ENCODE measurements around the gene RPTOR.

RPTOR gene

DNA sequence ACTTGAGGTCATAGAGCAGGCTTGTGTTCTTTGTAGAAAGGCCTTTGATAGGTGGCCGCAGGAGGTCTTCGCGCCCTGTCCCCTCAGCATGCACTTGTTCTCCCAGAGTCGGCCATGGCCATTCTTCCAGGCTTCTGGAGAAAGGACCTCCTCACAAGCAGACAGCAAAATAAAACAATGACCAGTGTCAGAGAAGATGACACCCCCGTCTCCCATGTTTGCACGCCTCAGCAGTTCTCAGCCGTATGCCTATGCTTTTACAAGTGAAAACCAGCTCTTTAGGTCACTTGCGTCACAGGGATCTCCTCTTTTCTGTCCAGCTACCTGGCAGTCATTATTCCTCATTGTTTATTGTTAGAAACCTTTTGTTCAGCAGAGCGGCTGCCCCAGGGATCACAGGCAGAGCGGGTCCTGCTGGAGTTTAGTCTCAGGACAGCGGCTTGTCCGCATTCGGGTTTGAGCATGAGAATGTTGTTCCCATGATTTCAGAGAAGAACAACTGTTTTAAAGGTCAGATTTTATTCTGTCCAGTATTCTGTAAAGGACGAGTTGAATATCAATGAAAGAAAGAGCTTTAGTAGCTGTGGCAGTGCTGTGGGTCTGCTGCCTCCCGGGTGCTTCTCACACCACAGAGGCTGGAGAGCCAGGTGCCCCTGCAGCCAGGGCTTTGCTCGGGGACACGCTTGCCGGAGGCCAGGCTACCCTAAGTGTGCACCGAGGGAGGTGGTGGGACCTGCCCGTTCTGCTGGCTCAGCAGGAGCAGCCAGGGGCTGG lies 123.9 kb downstream of the RPTOR start:
- DNase-seq: no peak

DNA sequence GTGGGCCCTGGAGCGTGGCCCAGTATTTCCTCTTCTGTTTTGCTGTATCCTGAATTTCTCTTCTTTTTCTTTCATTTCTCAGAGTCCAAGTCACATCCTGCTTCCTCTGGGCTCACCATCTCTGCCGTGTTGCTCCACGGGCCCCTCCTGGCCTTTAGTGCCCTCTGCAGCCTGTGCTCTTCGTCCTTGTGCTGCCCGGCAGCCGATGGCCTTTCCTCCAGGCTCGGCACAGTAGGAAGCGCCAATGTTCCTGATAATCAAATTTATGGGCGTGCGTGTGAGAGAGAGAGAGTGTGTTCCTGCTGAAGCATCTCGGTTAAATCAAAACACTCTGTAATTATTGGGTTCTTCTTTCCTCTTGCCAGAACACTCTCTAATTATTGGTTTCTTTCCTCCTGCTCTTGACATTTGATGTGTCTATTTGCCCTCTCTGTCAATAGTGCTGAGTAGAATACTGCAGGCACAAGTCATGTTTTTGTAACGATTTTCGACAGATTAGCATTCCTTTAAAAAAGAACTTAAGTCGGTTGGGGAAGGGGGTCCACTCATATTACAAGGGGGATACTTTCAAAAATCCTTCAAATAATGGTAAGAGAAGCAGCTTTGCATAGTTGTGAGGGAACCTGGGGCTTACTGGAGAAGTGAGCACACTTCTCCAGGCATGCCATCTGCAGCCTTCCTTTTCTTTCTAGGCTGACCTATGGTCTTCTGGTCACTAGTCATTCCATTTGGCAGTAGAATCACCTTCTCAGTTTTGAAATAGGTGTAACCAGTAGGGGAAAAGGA lies 126.6 kb downstream of the RPTOR start:
- DNase-seq: no peak

DNA sequence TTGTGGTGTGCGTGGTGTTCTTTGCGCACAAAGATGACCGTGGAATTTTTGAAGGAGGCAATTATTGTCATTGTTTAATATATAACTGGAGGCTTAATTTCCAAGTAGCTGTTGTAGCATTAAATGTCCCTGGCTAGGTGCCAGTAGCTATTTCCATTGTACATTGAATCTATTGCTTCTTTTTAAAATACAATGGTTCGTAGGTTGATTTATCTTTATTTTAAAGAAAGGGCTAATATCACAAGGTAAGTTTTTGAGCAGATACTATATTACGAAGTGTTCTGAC lies 127.1 kb downstream of the RPTOR start:
- DNase-seq: no peak

DNA sequence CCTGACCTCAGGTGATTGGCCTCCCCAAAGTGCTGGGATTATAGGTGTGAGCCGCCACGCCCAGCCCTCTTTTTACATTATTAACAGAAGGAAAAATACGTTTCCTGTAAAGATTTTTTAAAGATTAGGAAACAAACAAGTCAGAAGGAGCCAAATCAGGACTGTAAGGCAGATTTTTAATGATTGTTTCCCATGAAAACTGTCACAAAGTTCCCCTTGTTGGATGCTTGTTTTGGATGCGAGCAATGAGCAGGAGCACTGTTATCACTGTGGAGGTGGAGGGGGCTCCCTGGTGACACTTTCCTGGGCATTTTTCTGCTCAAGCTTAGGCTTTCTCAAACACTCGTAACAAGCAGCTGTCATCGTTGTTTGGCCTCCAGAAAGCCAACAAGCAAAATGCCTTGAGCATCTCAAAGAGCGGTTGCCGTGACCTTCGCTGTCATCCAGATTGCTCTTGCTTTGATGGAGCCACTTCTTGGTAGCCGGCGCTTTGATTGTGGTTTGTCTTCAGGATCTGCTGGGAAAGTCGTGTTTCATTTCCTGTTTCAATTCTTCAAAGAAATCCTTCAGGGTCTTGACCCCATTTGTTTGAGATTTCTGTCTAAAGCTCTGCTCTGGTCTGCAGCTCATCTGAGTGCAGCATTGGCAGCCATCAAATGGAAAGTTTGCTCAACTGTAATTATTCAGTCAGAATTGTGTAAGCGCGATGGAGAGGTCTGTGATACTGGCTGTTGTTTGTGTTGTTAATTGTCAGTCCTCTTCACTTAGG lies 128.7 kb downstream of the RPTOR start:
- DNase-seq: no peak

DNA sequence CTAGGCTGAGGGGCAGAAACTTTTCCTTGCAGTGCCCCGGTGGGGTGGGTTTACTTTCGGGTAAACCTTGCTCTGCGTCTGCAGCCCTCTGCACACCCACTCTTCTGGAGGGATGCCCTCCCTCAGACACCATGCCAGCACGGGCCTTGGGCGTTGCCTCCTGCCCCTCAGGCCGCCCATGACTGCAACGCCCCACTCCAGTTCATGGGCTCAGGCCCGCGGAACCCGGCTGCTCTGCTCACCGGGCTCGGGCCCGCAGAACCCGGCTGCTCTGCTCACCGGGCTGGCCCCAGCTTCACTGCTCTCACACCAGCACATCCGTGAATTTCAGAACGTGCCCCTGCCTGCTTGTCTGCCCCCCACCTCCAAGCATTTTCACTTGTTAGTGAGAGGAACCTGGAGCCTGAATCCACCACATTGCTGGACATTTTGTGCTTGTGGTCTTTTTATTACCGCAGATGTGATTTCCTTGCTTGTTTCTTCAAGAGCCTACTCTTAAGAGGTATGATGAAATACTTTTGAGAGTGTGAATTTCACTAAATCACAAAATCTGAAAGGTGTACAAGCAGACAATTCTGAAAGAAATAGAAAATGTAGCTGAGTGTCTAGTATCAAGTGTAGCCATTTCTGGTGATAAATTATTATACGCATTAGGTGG lies 130.9 kb downstream of the RPTOR start:
- DNase-seq: no peak

DNA sequence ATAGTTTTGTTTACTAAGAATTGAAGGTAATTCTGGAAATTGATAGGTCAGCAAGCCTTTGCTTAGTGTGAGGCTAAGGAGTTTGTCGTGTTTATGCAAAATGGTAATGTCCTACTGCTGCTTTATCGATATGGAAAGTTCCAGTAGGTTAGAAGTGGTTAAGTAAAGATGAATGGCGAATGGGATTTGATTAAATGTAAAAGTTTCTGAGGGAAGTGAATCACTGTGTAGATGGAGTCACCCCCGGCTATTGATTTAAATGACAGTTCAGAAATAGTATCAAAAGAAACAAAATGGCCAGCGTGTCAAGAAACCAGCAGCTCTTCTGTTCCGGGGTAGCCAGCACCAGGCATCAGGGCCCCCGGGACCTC lies 131.4 kb downstream of the RPTOR start:
- no peak for DNase-seq

DNA sequence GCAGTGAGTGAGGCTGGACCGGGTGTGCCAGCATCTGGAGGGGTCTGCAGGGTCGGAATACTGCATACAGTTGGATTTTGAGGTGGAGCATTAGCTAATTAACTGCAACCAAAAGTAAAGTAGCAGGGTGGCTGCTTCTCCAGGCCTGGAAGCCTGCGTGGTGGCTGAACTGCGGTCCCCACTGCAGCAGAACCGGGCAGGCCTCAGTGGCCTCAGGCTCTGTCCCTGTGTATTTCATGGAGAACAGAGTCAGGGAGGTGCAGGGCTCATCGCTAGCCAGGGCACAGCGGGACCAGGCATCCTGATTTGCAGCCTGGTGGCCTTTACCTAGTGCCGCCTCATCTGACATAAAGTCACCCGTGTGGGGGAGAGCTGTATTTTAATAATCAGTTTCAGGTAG lies 131.9 kb downstream of the RPTOR start:
- DNase-seq: no peak

DNA sequence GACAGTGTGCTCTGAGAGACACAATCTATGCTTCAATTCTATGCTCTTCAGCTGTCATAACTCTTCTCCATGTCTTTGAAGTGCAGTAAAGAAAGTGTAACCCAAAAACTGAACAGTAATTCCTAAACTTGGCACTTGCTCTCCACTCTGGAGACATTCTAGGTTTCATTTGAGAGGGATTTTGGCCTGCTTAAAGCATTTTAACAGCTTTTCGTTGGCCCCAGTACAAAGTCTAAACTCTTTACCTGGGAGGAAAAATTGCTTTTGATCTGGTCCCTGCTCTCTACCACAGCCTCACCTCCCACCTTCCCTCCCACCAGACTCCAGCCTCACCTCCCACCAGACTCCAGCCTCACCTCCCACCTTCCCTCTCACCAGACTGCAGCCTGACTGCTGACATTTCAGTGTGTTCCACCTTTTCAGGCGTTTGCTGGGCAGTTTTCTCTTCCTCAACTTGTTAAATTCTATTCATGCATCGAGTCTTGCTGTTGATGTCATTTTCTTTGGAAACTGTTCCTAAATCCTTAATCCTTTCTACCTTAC lies 132.6 kb downstream of the RPTOR start:
- DNase-seq: no peak

DNA sequence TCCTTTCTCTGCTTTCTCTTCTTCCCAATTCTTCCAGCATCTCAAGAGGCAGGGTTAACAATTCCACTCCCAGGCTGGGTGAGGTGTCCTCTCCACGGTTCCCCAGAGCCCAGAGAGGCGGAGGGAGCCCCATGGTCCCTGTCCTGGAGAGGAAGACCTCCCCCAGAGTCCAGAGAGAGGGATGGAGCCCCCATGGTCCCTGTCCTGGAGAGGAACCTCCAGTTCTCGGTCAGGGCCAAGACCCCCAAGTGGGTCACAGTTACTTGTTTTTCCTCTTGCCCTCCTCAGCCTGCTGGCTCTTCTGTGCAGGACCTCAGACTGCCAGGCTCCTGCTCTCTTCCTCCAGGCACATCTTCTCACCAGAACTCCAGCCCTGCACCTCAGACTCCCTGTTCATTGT lies 135.2 kb downstream of the RPTOR start:
- no peak for DNase-seq

DNA sequence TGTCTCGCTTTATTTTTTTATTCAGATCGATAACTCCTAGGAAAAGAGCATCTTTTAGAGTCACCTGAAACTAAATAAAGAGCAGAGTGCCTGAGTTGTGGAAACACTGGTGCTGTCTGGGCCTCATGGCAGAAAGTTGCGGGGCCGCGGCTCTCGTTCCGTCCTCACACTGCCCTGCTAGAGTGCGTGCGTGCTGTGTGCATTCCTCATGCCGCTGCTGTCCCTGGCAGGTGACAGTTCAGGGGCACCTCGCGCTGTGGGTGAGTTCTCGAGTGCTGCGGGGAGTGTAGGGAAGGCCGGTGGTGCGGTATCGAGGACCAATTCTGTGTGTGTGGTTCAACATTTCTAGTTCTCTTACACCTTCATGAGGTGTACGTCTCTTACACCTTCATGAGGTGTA lies 136.6 kb downstream of the RPTOR start:
- DNase-seq: no peak

DNA sequence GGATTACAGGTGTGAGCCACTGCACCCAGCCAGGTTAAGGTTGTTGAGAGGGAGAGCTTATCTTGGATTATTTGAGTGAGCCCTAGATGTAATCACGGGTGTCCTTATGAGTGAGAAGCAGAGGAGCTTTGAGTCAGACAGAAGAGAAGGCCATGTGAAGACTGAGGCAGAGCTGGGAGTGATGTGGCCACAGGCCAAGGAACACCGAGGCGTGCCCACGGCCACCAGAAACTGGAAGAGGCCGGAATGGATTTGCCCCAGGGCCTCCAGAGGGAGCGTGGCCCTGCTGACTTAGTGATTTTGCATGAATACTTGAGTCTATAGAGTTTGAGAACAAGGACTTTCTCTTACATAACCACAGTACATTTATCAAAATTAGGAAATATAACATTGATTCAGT lies 137.7 kb downstream of the RPTOR start:
- DNase-seq: no peak

DNA sequence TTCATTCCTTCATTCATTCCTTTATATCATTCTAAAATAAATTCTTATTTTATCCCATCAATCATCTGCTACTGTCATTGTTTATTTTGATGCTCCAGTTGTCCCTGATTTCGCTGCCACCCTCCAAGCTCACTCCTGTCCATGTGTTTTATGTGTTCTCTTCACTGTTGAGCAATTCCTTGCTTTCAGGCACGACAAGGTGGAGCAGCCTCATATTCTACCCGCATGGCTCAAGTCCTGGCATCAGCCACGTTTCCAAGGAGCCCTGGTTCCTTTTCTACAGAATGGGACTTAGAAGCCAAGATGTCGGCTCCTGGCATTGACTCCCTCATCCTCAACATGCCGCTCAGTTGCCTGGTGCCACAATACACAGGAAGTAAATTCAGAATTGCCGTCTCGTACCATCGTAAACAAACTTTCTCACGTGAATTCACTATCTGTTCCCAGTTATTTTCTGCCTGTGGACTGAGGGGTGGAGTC lies 139.0 kb downstream of the RPTOR start:
- DNase-seq: no peak

DNA sequence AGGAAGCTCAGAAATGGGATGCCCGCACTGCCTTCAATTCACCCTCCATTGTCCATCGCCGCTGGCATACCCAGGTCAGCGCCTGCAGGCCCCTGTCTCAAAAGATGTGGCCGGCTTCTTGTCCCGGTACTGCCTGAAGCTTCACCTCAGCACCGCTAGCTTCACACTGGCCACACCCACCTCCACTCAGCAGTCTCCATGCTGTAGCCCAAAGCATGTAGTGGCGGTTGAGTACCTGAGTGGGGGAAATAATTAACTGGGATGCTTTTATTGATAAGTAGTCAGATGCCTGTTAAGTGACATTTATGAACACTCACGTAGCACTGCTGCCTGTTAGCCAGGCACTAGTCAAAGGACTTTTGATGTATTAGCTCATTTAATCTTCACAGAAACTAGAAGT lies 143.2 kb downstream of the RPTOR start:
- no peak for DNase-seq

DNA sequence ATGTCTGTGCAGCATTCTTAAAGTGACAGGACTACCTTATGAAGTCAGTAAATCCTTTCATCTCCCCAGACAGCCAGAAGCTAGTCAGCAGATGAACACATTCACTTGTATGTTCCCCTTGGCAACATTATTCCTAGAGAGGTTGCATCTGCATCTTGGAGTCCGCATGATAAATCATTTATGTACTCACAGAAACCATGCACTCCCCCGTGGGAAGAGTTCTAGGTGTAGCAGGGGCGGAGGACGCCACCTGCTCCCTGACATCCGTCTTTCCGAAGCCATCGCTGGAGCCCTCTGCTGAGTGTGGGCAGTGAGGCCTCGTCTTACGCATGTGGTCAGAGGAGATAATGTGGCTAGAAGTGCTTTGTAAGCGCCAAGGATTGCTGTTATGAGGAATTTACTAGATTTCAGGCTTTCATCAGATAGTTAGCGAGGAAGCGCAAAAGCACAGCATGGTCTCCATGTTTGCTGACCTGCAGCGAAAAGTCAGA lies 144.5 kb downstream of the RPTOR start:
- DNase-seq: no peak

DNA sequence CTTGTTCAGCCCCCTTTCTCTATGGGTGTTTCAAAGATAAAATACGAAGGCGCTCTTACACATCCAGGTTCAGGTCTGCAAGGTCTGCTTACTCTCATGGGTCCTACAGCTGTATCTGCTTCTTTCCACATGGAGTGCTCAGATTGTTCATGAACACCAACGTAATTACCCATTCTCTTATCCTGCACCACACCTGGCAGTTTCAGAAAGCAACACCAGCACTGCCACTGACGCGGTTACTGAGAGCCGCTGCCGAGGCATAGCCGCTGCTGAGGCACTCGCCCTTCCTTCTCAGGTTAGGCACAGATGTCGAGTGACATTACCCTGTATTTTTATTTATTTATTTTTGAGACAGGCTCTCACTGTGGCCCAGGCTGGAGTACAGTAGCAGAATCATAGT lies 147.1 kb downstream of the RPTOR start:
- no peak for DNase-seq

DNA sequence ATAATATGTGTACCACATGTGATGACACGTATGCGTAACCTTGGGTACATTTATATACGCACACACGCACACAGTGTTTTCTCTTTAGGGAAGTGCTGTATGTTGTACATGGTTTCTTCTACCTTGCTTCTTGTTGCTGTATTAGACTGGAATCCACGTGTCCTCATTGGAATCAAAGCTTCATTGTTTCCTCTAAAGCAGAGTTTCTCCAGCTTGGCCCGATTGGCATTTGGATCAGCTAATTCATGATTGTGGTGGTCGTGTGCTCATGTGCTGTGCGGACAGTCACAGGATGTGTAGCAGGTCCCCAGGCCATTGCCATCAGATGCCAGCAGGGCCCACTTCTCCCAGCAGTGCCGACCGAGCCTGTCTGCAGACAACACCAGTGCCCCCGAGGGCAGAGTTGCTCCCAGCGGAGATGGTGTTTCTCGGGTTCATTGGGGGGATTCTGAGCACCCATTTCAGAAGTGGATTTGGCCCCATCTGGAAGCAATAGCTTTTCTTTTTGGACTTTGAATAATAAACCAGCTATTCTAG lies 148.4 kb downstream of the RPTOR start:
- DNase-seq: no peak

DNA sequence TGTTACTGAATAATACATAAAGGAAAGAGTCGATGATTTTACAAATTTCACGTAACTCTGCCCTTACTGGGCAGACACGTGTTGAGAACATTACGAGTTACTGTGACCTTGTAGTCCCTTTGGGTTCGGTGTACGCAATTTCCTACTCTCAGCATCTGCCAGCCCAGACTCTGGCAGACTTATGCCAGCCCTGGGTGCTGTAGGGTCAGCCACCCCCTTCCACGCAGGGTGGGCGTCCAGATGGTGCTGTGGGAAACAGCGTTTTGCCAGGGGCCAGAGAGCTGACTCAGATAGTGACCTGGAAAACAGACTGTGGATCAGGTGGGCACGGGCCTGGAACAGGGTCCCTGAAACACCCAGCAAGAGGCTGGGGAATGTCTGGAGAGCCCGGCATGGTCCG lies 148.9 kb downstream of the RPTOR start:
- no peak for DNase-seq

DNA sequence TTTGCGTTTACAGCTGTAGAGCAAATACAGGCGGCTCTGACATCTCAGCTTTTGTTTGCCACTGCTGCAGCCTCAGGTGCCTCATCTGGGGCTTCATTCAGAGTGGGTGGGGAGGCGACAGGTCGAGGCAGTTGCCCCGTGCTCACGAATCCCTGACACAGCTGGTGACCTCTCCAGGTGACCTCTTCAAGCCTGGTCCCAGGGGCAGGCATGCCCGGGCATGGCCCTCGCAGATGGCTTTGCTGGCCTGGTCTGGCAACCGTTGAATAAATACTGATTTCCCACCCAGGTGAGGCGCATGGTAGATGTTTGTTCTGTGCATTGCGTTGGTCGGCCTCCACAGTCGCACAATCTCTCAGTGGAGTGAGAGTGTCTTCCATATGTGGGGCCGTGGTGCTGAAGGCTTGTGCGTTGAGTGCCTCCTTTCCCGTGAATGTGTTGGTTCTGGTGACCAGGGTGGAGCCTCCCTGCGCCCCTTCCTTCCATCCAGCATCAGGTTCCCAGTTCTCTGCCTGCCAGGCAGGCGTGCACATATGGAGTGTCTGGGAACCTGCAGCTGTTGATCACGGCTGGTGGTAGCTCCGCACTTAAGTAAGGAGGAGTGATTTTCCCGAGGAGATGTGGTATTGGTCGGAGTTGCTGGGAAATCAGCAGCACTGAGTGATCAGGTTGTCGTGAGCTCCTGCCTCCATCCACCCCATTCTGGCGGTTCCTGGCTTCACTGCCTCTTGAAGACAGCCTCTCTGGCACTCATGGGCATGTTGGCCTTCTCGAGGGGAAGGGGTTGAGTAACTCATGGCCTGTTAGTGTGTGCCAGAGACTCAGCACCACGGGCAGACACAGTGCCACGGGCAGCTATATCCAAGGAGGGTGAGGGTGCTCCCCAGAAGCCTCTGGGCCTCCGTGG lies 149.7 kb downstream of the RPTOR start:
- no peak for DNase-seq

DNA sequence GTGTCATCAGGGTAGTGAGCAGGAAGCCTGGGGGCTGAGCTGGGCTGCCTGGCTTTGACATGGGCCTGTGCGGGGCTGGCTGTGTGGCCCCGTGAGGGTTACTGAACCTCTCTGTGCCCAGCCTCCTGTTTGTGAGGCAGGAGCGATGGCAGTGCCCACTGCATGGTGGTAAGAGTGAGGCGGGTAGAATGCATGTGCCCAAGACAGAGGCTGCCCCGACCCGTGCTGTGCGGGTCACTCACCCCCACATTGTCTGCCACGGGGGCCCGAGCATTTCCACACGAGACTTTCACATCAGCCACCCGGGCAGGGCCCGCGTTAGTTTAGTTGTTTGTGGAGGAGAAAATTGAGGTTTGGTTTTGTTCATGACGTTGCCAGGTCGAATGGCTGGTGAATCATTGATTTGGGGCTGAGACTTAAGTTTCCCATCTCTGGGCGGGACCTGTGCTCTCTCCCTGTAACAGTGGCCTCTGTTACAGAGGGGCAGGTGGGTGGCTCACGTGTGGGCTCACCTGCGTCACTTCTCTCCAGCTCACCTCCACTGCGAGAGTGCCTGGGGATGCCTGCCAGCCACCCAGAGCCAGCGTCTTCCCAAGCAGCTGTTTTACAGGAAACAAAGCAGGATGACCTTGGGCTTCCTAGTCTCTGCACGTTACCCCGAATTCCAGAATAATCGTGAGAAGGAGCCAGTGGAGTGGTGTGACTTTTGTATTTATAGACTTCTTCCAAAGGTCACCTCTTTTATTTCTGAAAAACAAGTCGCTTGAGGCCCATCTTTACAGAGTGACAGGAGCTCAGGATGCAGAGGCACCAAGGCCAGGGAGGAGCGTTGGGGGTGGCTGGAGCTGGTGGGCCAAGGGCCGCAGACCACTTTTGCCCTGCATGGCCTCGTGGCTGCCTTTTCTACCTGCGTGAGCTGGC lies 150.6 kb downstream of the RPTOR start:
- DNase-seq: no peak

DNA sequence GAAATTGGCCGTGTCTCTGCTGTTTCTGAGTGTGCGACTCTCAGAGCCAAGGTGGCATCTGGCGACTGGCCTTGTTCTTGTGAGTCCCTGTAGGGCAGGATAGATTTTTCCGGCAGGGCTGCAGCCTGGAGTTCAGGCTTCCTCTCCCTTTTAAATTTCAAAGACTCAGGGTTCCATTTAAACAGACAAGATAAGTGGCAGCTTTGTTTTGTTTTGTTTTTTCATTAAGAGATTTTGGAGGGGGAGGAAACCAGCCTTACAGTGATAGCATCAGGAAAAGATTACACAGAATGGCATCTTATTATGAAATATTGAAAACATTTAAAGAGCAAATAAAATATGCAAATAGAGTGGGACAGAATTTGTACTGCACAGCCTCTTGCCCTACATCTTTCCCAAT lies 151.3 kb downstream of the RPTOR start:
- DNase-seq: no peak
